ENCODE results near the gene PTPRN2.

DNA sequence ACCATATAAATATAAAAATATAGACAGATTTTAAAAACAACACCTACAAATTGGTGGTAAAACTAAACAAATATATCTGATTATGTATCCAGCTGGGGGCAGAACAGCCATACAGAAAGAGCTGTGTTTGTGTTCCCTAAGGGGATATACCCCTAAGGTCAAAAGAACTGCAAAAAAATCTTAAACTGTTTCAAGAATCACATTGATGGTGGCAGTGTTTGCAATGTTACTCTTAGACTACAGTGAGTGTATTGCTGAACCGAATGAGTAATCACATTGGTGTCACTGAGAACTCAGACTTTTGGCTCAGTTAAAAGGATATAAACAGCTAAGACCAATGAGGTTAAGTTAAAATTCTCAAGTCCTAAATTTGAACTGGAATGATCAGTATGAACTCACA is 27.1 kb upstream of the PTPRN2 start:
- TF ChIP-seq, protein P1, sequence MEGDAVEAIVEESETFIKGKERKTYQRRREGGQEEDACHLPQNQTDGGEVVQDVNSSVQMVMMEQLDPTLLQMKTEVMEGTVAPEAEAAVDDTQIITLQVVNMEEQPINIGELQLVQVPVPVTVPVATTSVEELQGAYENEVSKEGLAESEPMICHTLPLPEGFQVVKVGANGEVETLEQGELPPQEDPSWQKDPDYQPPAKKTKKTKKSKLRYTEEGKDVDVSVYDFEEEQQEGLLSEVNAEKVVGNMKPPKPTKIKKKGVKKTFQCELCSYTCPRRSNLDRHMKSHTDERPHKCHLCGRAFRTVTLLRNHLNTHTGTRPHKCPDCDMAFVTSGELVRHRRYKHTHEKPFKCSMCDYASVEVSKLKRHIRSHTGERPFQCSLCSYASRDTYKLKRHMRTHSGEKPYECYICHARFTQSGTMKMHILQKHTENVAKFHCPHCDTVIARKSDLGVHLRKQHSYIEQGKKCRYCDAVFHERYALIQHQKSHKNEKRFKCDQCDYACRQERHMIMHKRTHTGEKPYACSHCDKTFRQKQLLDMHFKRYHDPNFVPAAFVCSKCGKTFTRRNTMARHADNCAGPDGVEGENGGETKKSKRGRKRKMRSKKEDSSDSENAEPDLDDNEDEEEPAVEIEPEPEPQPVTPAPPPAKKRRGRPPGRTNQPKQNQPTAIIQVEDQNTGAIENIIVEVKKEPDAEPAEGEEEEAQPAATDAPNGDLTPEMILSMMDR (IDR thresholded peaks at IDR 0.05; ENCODE audit: low read depth, low read length): no peak
- no peak for TF ChIP-seq POLR2A (IDR thresholded peaks at IDR 0.05; ENCODE audit: extremely low read depth, insufficient read length)
- TF ChIP-seq, protein P2, sequence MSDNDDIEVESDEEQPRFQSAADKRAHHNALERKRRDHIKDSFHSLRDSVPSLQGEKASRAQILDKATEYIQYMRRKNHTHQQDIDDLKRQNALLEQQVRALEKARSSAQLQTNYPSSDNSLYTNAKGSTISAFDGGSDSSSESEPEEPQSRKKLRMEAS (IDR thresholded peaks at IDR 0.05; ENCODE audit: low read depth, low read length): no peak
